Right lobe of liver (tissue), 4 donors: Measurements from ENCODE around the gene RHEB.

ENCODE experiments used
- CTCF ChIP-seq, 4 donors: fragments of 200-600 bp in 3 of 4; fragments of 450-650 bp in 1 of 4; IDR thresholded peaks; one replicate each; pipeline versions ENCODE4 v1.5.1 to v1.8.0; 2016 to 2022; ENCODE audit warnings: antibody characterized with exemption in 4 of 4, mild to moderate bottlenecking in 2 of 4
- POLR2A ChIP-seq: fragments of 450-650 bp; IDR thresholded peaks from one replicate; pipeline ENCODE4 v1.6.1; 2017; ENCODE audit warnings: antibody characterized with exemption, mild to moderate bottlenecking
- donor health status: DM: no; HTN: no; CAD: no.
- donor health status: DM: no; HTN: no; CAD: no.
- donor health status: DM: no; HTN: yes; CAD: no.

GRCh38 chr7:151460474-151460855, 59.2 kb downstream of the RHEB start:
- TF ChIP-seq CTCF (IDR thresholded peaks at IDR 0.05): no peak
- no peak for TF ChIP-seq POLR2A
